ENCODE results near the gene ARMC9. TPM values are rescaled to one million over a fixed set of nuclear protein-coding genes. Genes with fewer than 3 reads are reported as not detected.

The ARMC9 gene
- total and polyA plus RNA-seq, 7 donors, result 1.4 to 18.4 (median 2.2) TPM

DNA sequence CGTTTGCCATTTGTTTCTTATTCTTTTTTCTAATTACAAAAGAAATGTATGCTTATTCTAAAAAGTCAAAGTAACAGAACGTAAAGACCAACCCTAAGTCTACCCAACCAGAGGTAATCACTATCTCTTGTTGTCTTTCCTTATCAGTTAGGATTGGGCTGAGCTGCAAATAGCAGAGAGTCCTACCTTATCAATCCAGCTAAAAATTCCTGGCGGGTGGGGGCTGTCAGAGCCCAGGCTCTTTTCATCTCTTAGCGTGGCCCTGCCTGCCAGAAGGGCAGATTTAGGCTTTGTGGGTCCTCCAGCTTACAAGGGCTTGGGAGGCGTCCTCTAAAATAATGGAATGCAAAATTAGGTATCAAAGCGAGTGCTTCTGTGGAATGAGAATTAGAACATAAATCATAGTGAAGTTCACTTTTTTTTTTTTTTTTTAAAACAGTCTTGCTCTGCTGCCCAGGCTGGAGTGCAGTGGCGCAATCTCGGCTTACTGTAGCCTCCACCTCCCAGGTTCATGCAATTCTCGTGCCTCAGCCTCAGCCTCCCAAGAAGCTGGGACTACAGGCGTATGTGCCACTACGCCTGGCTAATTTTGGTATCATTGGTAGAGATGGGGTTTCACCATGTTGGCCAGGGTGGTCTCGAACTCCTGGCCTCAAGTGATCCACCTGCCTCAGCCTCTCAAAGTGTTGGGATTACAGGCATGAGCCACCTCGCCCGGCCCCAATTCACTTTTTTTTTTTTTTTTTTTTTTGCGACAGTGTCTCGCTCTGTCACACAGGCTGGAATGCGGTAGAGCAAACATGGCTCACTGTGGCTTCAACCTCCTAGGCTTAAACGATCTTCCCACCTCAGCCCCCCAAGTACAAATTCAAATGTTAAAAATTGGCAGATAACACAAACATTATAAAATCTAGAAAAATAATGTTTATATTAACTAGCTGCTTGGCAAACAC lies 139.7 kb downstream of the ARMC9 start:
- intact Hi-C loops (cut with DNase I), result no loop called here
- ATAC-seq (no peak), DNase-seq (no peak)
- no peaks in the 10 kb centered on the region for H3K9me3 ChIP-seq
- TF ChIP-seq, protein P1, sequence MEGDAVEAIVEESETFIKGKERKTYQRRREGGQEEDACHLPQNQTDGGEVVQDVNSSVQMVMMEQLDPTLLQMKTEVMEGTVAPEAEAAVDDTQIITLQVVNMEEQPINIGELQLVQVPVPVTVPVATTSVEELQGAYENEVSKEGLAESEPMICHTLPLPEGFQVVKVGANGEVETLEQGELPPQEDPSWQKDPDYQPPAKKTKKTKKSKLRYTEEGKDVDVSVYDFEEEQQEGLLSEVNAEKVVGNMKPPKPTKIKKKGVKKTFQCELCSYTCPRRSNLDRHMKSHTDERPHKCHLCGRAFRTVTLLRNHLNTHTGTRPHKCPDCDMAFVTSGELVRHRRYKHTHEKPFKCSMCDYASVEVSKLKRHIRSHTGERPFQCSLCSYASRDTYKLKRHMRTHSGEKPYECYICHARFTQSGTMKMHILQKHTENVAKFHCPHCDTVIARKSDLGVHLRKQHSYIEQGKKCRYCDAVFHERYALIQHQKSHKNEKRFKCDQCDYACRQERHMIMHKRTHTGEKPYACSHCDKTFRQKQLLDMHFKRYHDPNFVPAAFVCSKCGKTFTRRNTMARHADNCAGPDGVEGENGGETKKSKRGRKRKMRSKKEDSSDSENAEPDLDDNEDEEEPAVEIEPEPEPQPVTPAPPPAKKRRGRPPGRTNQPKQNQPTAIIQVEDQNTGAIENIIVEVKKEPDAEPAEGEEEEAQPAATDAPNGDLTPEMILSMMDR (IDR thresholded peaks at IDR 0.05), result no peak
- H3K27ac ChIP-seq, result no peak overlapping the region
- WGBS, 3 donors, result 92 to 93% (median 92%) methylated on average over 17 to 18 of the region's 18 CpGs
- H3K4me1 ChIP-seq, result no peaks in the 10 kb centered on the region
- H3K27me3 ChIP-seq (ENCODE audit: insufficient read depth in 3 of 3, low read length in 2 of 3), result no peaks in the 10 kb centered on the region
- no peaks in the 10 kb centered on the region for H3K36me3 ChIP-seq (ENCODE audit: insufficient read depth in 1 of 2, low read depth in 1 of 2)
- H3K4me3 ChIP-seq, result no peak overlapping the region

GRCh38 chr2:231339316-231339715 lies 140.9 kb downstream of the ARMC9 start:
- no peaks in the 10 kb centered on the region for H3K36me3 ChIP-seq (ENCODE audit: insufficient read depth in 1 of 2, low read depth in 1 of 2)
- no peak for ATAC-seq
- H3K4me3 ChIP-seq, result no peak overlapping the region
- WGBS, 3 donors, result 80 to 85% (median 81%) methylated on average over 4 of the region's 4 CpGs
- H3K9me3 ChIP-seq, result no peaks in the 10 kb centered on the region
- no peak for DNase-seq
- no peak overlapping the region for H3K27ac ChIP-seq
- H3K4me1 ChIP-seq, result no peaks in the 10 kb centered on the region
- intact Hi-C loops (cut with DNase I), result no loop called here
- TF ChIP-seq, protein P1 (IDR thresholded peaks at IDR 0.05), result no peak
- H3K27me3 ChIP-seq (ENCODE audit: insufficient read depth in 3 of 3, low read length in 2 of 3), result no peaks in the 10 kb centered on the region

- Histone ChIP-seq H3K27me3 (ENCODE audit: insufficient read depth in 3 of 3, low read length in 2 of 3) (no peaks in the 10 kb centered on the region), H3K36me3 (ENCODE audit: insufficient read depth in 1 of 2, low read depth in 1 of 2) (no peaks in the 10 kb centered on the region), H3K4me3 (no peak overlapping the region), H3K4me1 (no peaks in the 10 kb centered on the region), H3K9me3 (no peaks in the 10 kb centered on the region), H3K27ac (no peak overlapping the region)
- WGBS, 3 donors, result 83 to 86% (median 85%) methylated on average over 2 of the region's 2 CpGs
- DNase-seq, result no peak
- intact Hi-C loops (cut with DNase I), result no loop called here
- TF ChIP-seq, protein P1 (IDR thresholded peaks at IDR 0.05), result no peak
- ATAC-seq, result no peak
Measured at GRCh38 chr2:231341100-231341499, 142.7 kb downstream of the ARMC9 start.

DNA sequence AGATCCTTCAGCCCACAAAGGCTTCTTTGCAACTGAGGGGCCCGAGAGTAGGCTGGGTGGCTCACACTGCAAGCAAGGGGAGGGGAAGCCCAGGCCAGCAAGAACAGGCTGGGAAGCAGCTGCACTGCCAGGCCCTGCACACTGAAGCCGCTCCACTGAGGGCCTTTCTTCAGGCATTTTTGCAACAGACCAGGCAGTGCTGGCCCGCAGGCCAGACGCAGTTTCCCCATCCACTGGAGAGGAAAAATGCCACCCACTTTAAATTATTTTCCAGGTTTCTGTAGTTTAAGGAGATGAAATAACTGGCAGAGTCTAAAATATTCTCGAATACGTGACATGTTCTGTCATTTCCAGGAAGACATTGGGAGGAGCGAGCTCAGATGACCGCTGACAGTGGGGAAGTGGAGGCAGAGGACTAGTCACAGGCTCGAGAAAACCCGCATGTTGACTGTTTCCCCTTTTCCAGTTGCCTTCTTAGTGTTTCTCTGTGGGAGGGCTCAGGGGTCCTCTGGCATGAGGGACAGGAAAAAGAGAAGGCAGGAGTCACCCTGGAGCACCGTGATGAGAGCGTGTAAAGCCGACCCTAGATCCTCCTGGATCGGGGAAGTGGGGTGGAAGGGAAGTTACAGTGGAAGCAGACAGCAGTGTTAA lies 143.8 kb downstream of the ARMC9 start:
- ATAC-seq (no peak), DNase-seq (no peak)
- intact Hi-C loops (cut with DNase I), result no loop called here
- 86 to 89% (median 87%) methylated on average over 14 of the region's 14 CpGs for WGBS, 3 donors
- no peaks in the 10 kb centered on the region for H3K4me1 ChIP-seq
- TF ChIP-seq, protein P1 (IDR thresholded peaks at IDR 0.05), result no peak
- no peaks in the 10 kb centered on the region for H3K27me3 ChIP-seq (ENCODE audit: insufficient read depth in 3 of 3, low read length in 2 of 3)
- no peaks in the 10 kb centered on the region for H3K9me3 ChIP-seq
- H3K36me3 ChIP-seq (ENCODE audit: insufficient read depth in 1 of 2, low read depth in 1 of 2), result no peaks in the 10 kb centered on the region
- no peak overlapping the region for H3K4me3 ChIP-seq
- H3K27ac ChIP-seq, result no peak overlapping the region

Data from psoas muscle (tissue), 8 donors.